AG04449 (cell line): ENCODE measurements around the gene SUOX.
"Not testable (repeated sequence)": the region's sequence is repeated elsewhere in the genome, so short reads cannot be mapped to it uniquely, and the experiment has no call there.

Experiments used
- CTCF ChIA-PET: fragments of 350-600 bp; formaldehyde crosslinking; extraction: SDS; loops from one replicate; lab custom pipeline; 2021; ENCODE audit warnings: antibody characterized with exemption; lab: Yijun Ruan, JAX
- POLR2A ChIA-PET: fragments of 400-600, 350-600 bp; formaldehyde crosslinking; extraction: SDS; loops from one replicate; lab custom pipeline; 2020; ENCODE audit warnings: antibody characterized with exemption, inconsistent platforms; lab: Yijun Ruan, JAX
- DNase-seq: peaks from one replicate; pipeline ENCODE4 v3.0.0-alpha.2; 2010; ENCODE audit warnings: low read depth, low spot score
- H3K4me3 ChIP-seq: 2 replicates; pipeline ENCODE4 v1.5.1; 2011; ENCODE audit warnings: low read depth, mild to moderate bottlenecking, control low read depth, low read length
- TF ChIP-seq, protein P1 (sequence below): IDR thresholded peaks from one replicate; pipeline ENCODE4 v1.5.1; 2011; ENCODE audit warnings: mild to moderate bottlenecking, moderate library complexity, low read length, control low read depth, inconsistent platforms; ENCODE audit not compliant: insufficient read depth; ENCODE audit errors: missing control alignments

The SUOX gene

DNA sequence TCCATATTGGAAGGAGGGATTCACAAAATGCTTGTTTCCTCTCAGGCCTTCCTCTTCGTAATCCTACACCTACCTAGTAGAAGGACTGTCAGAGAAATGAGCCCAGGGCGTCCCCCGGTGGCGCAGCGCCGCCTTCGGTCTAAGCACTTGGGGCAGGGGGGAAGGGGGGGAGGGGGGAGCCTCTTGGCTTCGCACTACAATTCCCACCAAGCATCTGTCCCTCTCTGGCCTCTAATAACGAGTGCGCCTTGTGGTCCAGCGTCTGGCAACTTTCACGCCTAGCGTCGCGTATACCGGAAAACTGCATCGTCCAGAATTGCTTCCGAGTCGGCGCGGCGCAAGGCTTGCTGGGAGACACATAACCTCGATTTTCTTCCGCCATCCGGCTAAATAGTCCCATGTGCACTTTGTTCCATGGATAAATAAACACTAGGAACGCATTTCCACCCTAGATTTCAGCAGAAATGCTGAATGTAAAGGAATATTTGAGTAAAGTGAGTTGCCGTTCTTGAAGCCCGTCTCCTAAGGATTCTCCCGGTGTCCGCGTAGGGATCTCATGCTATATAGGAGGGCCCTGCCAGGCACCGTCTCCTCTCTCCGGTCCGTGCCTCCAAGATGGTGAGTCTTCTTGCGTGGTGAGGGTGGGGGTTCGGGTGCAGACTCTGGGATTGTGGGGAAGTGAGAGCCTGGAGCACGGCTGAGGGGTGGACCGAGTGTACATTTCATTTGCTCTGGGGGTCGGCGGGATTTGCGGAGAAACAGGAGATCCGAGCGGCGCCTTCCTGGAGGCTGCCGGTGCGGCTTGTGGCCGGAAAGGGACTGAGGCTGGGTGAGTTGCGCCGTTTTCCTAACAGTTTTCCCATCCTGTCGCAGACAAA is 44.7 kb downstream of the SUOX start, which contains the start of gene RPS26:
RPS26 (plus strand) TSS at position 367 of the 878 bp plus-strand sequence; CDS start at position 616, 249 bp downstream.
- ChIA-PET POLR2A (interaction anchor here (1.0 kb wide), 1 partner anchor 13 kb away, joined by 3 read pairs; no protein-coding TSS in a partner anchor), CTCF (interaction anchor here (1.0 to 4.6 kb wide), 10 partner anchors 10 to 304 kb away, joined by 3 to 69 read pairs (median 6); partner anchors contain the start of gene SUOX)
- TF ChIP-seq, protein P1, sequence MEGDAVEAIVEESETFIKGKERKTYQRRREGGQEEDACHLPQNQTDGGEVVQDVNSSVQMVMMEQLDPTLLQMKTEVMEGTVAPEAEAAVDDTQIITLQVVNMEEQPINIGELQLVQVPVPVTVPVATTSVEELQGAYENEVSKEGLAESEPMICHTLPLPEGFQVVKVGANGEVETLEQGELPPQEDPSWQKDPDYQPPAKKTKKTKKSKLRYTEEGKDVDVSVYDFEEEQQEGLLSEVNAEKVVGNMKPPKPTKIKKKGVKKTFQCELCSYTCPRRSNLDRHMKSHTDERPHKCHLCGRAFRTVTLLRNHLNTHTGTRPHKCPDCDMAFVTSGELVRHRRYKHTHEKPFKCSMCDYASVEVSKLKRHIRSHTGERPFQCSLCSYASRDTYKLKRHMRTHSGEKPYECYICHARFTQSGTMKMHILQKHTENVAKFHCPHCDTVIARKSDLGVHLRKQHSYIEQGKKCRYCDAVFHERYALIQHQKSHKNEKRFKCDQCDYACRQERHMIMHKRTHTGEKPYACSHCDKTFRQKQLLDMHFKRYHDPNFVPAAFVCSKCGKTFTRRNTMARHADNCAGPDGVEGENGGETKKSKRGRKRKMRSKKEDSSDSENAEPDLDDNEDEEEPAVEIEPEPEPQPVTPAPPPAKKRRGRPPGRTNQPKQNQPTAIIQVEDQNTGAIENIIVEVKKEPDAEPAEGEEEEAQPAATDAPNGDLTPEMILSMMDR = peak; percentile 64
- H3K4me3 ChIP-seq = peak within 1 kb of the TSS; percentile 95
- peak; percentile 96 for DNase-seq

DNA sequence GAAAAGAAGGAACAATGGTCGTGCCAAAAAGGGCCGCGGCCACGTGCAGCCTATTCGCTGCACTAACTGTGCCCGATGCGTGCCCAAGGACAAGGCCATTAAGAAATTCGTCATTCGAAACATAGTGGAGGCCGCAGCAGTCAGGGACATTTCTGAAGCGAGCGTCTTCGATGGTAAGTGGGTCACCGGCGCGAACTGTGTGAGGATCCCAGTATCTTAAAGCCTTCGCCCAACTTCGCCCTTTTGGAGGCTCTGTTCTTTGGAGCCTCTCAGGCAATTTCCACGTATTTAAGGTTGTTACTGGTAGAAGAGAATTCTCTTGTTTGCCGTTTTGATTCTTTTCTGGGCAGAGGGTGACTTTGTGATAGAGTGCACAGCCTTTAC is 45.3 kb downstream of the SUOX start:
- POLR2A ChIA-PET, DNase-seq, CTCF ChIA-PET: not testable (repeated sequence)
- peak overlapping the region; percentile 95 for H3K4me3 ChIP-seq

DNA sequence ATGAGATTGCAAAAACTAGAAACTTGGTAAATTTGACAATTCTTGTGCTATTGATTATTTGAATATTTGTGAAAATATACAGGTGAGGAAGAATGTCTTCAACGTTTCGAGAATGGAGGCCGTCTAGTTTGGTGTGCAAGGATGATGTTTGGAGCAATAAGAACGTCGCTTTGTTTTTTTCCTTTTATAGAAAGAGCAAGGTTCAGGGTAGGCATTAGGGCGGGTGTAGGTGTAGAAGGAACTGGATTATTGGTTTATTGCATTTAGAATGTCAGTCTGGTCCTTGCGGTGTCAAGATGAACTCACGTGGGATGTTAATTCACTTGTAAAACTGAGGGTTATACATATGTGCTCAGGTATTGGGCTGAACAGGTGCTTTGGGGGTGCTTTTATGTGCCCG is 45.8 kb downstream of the SUOX start:
- no peak for DNase-seq
- ChIA-PET POLR2A (no interaction called here), CTCF (no interaction called here)
- H3K4me3 ChIP-seq = peak overlapping the region; percentile 95
- TF ChIP-seq, protein P1 = no peak

DNA sequence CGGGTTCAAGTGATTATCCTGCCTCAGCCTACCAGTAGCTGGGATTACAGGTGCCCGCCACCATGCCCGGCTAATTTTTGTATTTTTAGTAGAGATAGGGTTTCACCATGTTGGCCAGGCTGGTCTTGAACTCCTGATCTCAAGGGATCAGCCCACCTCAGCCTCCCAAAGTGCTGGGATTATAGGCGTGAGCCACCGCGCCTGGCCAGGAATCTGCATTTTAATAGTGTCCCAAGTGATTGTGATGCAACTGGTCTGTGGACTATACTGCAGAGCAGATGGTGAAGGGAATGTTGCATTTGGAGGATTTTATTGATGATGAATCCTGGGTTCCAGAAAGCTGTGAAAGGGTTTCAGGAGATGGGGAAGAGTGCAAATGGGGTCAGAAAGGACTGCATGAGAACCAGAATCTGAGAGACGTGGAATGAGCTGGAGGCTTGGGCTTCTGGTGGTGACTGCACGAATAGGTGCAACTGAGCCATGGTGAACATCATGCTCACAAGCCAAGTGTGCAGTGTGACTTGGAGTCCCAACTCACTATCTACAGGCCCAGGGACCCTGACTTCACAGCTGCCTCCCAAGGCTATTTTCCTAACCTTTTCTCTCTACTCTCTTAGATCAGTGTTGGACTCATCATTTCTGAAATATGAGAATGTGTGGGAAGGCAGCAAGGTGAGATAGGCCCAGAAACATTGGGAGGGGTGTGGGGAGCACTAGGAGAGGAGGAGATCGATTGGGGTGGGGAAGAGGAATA is 49.1 kb downstream of the SUOX start:
- H3K4me3 ChIP-seq = no peak overlapping the region
- ChIA-PET POLR2A (interaction anchor here (0.6 to 2.5 kb wide), 5 partner anchors 58 to 253 kb away, joined by 3 to 11 read pairs (median 4); partner anchors contain the start of genes PA2G4, RPL41 and ZC3H10), CTCF (interaction anchor here (0.7 to 6.3 kb wide), 16 partner anchors 11 to 308 kb away, joined by 3 to 51 read pairs (median 5); partner anchors contain the start of genes PA2G4, RPL41, SMARCC2 and SUOX)
- no peak for DNase-seq
- TF ChIP-seq, protein P1 = no peak

DNA sequence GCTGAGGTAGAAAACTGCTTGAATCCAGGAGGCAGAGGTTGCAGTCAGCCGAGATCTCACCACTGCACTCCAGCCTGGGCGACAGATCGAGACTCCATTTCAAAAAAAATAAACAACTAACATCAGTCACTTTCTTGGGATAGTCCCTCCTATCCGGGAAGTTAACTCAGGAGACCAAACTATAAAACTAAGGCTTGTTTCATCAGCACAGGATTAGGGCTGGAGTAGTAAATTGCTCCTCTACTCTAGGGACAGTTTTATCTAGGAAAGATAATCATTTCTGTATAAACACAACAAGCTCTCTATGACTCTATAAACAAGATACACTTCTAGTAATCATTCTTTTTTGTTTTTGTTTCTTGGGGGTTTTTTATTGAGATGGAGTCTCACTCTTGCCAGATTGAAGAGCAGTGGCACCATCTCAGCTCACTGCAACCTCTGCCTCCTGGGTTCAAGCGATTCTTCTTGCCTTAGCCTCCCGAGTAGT is 56.4 kb downstream of the SUOX start:
- ChIA-PET POLR2A (interaction anchor here (0.5 kb wide), 1 partner anchor 121 kb away, joined by 3 read pairs; no protein-coding TSS in a partner anchor), CTCF (interaction anchor here (0.8 to 1.7 kb wide), 7 partner anchors 9 to 315 kb away, joined by 3 to 4 read pairs (median 3); no protein-coding TSS in a partner anchor)
- H3K4me3 ChIP-seq = no peak overlapping the region
- TF ChIP-seq, protein P1 = no peak
- DNase-seq = no peak
